ENCODE measurements around the gene CNOT10.
"Not testable (repeated sequence)": the region's sequence is repeated elsewhere in the genome, so short reads cannot be mapped to it uniquely, and the experiment has no call there.

The CNOT10 gene

GRCh38 chr3:32764481-32764880 lies 79.5 kb downstream of the CNOT10 start:
- DNase-seq, result no peak

- no peak for DNase-seq
Observed at GRCh38 chr3:32778389-32778788, 93.4 kb downstream of the CNOT10 start.

- DNase-seq, result no peak
Observed at GRCh38 chr3:32780071-32780734, 95.2 kb downstream of the CNOT10 start.

GRCh38 chr3:32780735-32781210 lies 95.8 kb downstream of the CNOT10 start:
- no peak for DNase-seq

- DNase-seq, result peak; percentile 10
Observed at GRCh38 chr3:32781211-32781968, 96.4 kb downstream of the CNOT10 start.

- DNase-seq, result not testable (repeated sequence)
Observed at GRCh38 chr3:32781969-32782270, 96.9 kb downstream of the CNOT10 start.

- DNase-seq, result no peak
Observed at GRCh38 chr3:32782407-32782806, 97.4 kb downstream of the CNOT10 start.

GRCh38 chr3:32791833-32792232 lies 106.8 kb downstream of the CNOT10 start:
- DNase-seq, result no peak

GRCh38 chr3:32794487-32795308 lies 109.7 kb downstream of the CNOT10 start:
- no peak for DNase-seq

GRCh38 chr3:32796384-32796950 lies 111.5 kb downstream of the CNOT10 start:
- not testable (repeated sequence) for DNase-seq

GRCh38 chr3:32797776-32798175 lies 112.8 kb downstream of the CNOT10 start:
- no peak for DNase-seq

- DNase-seq, result not testable (repeated sequence)
Observed at GRCh38 chr3:32801440-32801839, 116.5 kb downstream of the CNOT10 start.

- no peak for DNase-seq
Observed at GRCh38 chr3:32813180-32813579, 128.2 kb downstream of the CNOT10 start.

GRCh38 chr3:32814361-32814760 lies 129.4 kb downstream of the CNOT10 start:
- no peak for DNase-seq

- no peak for DNase-seq
Observed at GRCh38 chr3:32815841-32816438, 131.0 kb downstream of the CNOT10 start.

GRCh38 chr3:32816439-32817256 lies 131.7 kb downstream of the CNOT10 start:
- no peak for DNase-seq

GRCh38 chr3:32817257-32817557 lies 132.2 kb downstream of the CNOT10 start:
- DNase-seq, result no peak

- no peak for DNase-seq
Observed at GRCh38 chr3:32817558-32818228, 132.7 kb downstream of the CNOT10 start, which contains the start of gene TRIM71. Gene TRIM71, plus strand, starts transcription at chr3:32817997. Its CDS starts 84 bp downstream, at chr3:32818081.

- DNase-seq, result no peak
Observed at GRCh38 chr3:32818229-32818969, 133.4 kb downstream of the CNOT10 start.

GRCh38 chr3:32818970-32819511 lies 134.1 kb downstream of the CNOT10 start:
- DNase-seq, result no peak

All from NCI-H446 treated with DMSO at 0.1 percent for 48 hours (cell line).